Measurements from ENCODE around the gene NPLOC4. TPM values are rescaled to one million over a fixed set of nuclear protein-coding genes. Genes with fewer than 3 reads are reported as not detected.
"Not testable (repeated sequence)": the region's sequence is repeated elsewhere in the genome, so short reads cannot be mapped to it uniquely, and the experiment has no call there.

Gene NPLOC4
- total and polyA plus RNA-seq, 2 experiments from 2014 or later = 51.4 to 64.6 TPM

DNA sequence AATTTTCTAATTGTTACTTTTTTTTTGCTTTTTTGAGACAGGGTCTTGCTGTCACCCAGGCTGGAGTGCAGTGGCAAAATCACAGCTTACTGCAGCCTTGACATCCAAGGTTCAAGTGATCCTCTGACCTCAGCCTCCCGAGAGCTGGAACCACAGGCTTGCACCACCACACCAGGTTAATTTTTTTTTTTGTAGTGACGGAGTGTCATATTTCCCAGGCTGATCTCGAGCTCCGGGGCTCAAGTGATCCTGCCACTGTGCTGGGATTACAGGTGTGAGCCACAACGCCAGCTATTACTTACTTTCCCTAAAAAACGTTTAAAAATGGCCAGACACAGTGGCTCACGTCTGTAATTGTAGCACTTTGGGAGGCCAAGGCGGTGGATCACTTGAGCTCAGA is 6.6 kb downstream of the NPLOC4 start:
- H3K27ac ChIP-seq = no peak overlapping the region
- no peak overlapping the region for H3K9ac ChIP-seq
- no peaks in the 10 kb centered on the region for H3K9me3 ChIP-seq (ENCODE audit: low read depth)
- no peak overlapping the region for H3K4me3 ChIP-seq
- DNase-seq = no peak
- H3K9me2 ChIP-seq (ENCODE audit: insufficient read depth) = no peaks in the 10 kb centered on the region
- H2AFZ ChIP-seq = no peak overlapping the region
- in situ Hi-C loops (cut with MboI) = no loop called here
- WGBS, 2 experiments (ENCODE audit: low coverage in 1 of 2, low lambda C conversion rate in 2 of 2, missing lambda C conversion rate in 2 of 2) = 85 to 88% methylated on average over 8 of the region's 8 CpGs
- H3K4me2 ChIP-seq (ENCODE audit: unreplicated experiment) = no peak overlapping the region
- peaks cover 11% of the 10 kb centered on the region for H3K4me1 ChIP-seq (ENCODE audit: insufficient read depth)
- TF ChIP-seq EZH2 (IDR thresholded peaks at IDR 0.05; ENCODE audit: insufficient read depth, poor library complexity, severe bottlenecking) (no peak), EZH2phosphoT487 (IDR thresholded peaks at IDR 0.05; ENCODE audit: insufficient read depth, low read depth) (no peak)
- H4K20me1 ChIP-seq (ENCODE audit: insufficient read depth) = peaks cover 3% of the 10 kb centered on the region
- no peaks in the 10 kb centered on the region for H3K27me3 ChIP-seq (replicated peaks; ENCODE audit: insufficient read depth)
- peaks cover 94% of the 10 kb centered on the region for H3K79me2 ChIP-seq (ENCODE audit: insufficient read depth)
- H3K36me3 ChIP-seq (ENCODE audit: low read depth) = peaks cover 41% of the 10 kb centered on the region
- H3F3A ChIP-seq (ENCODE audit: insufficient read depth) = peaks cover 8% of the 10 kb centered on the region

DNA sequence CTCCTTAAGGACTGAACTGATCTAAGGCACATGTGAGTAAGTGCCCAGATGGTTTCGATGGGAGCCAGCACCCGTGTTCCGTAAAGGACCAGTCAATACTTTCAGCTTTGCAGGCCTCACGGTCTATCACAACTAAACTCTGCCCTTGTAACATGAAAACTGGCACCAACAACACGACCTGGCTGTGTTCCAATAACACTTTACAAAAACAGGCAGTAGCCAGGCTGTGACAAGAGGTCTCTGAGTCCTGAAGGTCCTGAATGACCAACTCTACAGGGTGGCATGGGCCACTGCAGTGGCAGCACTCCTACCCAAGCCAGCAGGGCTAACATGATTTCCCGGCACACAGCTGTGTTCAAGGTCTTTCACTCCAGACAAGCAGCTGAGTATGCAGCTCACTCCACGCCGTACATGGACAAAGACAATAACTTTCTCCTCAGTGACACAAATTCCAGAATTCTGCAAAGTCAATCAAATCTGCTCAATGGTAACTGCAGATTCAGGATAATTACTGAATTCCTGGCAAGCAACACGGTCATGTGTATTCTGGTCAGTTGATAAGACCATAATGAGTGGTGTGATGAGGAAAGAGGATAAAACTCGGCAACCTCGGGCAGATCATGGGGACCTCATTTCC is 15.3 kb downstream of the NPLOC4 start:
- Histone ChIP-seq H3K27ac (no peak overlapping the region), H4K20me1 (ENCODE audit: insufficient read depth) (no peaks in the 10 kb centered on the region), H3K27me3 (replicated peaks; ENCODE audit: insufficient read depth) (no peaks in the 10 kb centered on the region), H3K4me2 (ENCODE audit: unreplicated experiment) (no peak overlapping the region), H3K9me3 (ENCODE audit: low read depth) (no peaks in the 10 kb centered on the region), H3K9ac (no peak overlapping the region), H3K9me2 (ENCODE audit: insufficient read depth) (no peaks in the 10 kb centered on the region), H3F3A (ENCODE audit: insufficient read depth) (peaks cover 7% of the 10 kb centered on the region; the same call in 1 of the 2 replicates), H3K79me2 (ENCODE audit: insufficient read depth) (peaks cover 96% of the 10 kb centered on the region), H3K4me1 (ENCODE audit: insufficient read depth) (no peaks in the 10 kb centered on the region), H3K4me3 (no peak overlapping the region), H2AFZ (no peak overlapping the region), H3K36me3 (ENCODE audit: low read depth) (peaks cover 44% of the 10 kb centered on the region)
- DNase-seq = no peak
- in situ Hi-C loops (cut with MboI) = no loop called here
- TF ChIP-seq EZH2 (IDR thresholded peaks at IDR 0.05; ENCODE audit: insufficient read depth, poor library complexity, severe bottlenecking) (no peak), EZH2phosphoT487 (IDR thresholded peaks at IDR 0.05; ENCODE audit: insufficient read depth, low read depth) (no peak)
- 87 to 92% methylated on average over 11 of the region's 11 CpGs for WGBS, 2 experiments (ENCODE audit: low coverage in 1 of 2, low lambda C conversion rate in 2 of 2, missing lambda C conversion rate in 2 of 2)

DNA sequence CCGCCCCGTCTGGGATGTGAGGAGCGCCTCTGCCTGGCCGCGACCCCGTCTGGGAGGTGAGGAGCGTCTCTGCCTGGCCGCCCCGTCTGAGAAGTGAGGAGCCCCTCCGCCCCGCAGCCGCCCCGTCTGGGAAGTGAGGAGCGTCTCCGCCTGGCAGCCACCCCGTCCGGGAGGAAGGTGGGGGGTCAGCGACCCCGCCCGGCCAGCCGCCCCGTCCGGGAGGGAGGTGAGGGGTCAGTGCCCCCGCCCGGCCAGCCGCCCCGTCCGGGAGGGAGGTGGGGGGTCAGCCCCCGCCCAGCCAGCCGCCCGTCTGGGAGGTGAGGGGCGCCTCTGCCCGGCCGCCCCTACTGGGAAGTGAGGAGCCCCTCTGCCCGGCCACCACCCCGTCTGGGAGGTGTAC is 18.6 kb downstream of the NPLOC4 start:
- H3K9me2 ChIP-seq (ENCODE audit: insufficient read depth); H3K9ac ChIP-seq; H2AFZ ChIP-seq; H3K27ac ChIP-seq; H3K9me3 ChIP-seq (ENCODE audit: low read depth); H3K4me2 ChIP-seq (ENCODE audit: unreplicated experiment); H3K27me3 ChIP-seq (replicated peaks; ENCODE audit: insufficient read depth); H4K20me1 ChIP-seq (ENCODE audit: insufficient read depth); H3K4me3 ChIP-seq; in situ Hi-C loops (cut with MboI); DNase-seq: not testable (repeated sequence)
- H3K4me1 ChIP-seq (ENCODE audit: insufficient read depth) = peaks cover 18% of the 10 kb centered on the region
- peaks cover 27% of the 10 kb centered on the region for H3K36me3 ChIP-seq (ENCODE audit: low read depth)
- H3F3A ChIP-seq (ENCODE audit: insufficient read depth) = peaks cover 24% of the 10 kb centered on the region
- H3K79me2 ChIP-seq (ENCODE audit: insufficient read depth) = peaks cover 97% of the 10 kb centered on the region
- whole genome bisulfite sequencing, 2 experiments (ENCODE audit: low coverage in 1 of 2, low lambda C conversion rate in 2 of 2, missing lambda C conversion rate in 2 of 2) = 94% methylated on average over 35 of the region's 36 CpGs; no CpG with 5 or more reads in 1 of the 2 experiments

DNA sequence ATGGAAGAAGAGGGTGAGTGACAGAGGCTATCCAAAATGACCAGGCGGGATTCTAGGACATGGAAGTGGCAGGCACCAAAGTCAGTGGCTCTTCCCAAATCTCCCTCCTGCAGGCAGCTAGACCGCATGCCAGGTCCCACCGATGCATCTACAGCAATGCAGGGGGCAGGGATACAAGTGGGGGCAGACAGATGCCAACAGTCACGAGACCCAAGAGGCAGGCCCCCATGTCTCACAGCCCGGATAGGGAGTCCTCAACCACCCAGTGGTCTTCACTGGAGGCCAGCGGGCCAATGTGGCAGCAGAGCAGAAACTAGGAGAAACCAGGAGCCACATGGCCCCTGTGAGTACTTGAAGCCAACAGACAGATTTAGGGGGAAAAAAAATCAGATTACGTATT is 20.0 kb downstream of the NPLOC4 start:
- in situ Hi-C loops (cut with MboI) = no loop called here

More for the DNA sequence above, 20.0 kb downstream of the NPLOC4 start:
- H3K9me2 ChIP-seq (ENCODE audit: insufficient read depth) = no peaks in the 10 kb centered on the region
- peaks cover 23% of the 10 kb centered on the region for H3K36me3 ChIP-seq (ENCODE audit: low read depth)
- no peak overlapping the region for H3K9ac ChIP-seq
- TF ChIP-seq EZH2phosphoT487 (IDR thresholded peaks at IDR 0.05; ENCODE audit: insufficient read depth, low read depth) (no peak), EZH2 (IDR thresholded peaks at IDR 0.05; ENCODE audit: insufficient read depth, poor library complexity, severe bottlenecking) (no peak)
- WGBS, 2 experiments (ENCODE audit: low coverage in 1 of 2, low lambda C conversion rate in 2 of 2, missing lambda C conversion rate in 2 of 2) = 97 to 100% methylated on average over 7 of the region's 7 CpGs
- no peak for DNase-seq
- peaks cover 97% of the 10 kb centered on the region for H3K79me2 ChIP-seq (ENCODE audit: insufficient read depth)
- H3K27ac ChIP-seq = no peak overlapping the region
- no peaks in the 10 kb centered on the region for H3K9me3 ChIP-seq (ENCODE audit: low read depth)
- no peak overlapping the region for H3K4me3 ChIP-seq
- H3F3A ChIP-seq (ENCODE audit: insufficient read depth) = peaks cover 20% of the 10 kb centered on the region
- H3K4me2 ChIP-seq (ENCODE audit: unreplicated experiment) = no peak overlapping the region
- H3K27me3 ChIP-seq (replicated peaks; ENCODE audit: insufficient read depth) = no peaks in the 10 kb centered on the region
- H4K20me1 ChIP-seq (ENCODE audit: insufficient read depth) = peaks cover 3% of the 10 kb centered on the region; the same call in 1 of the 2 replicates
- H2AFZ ChIP-seq = no peak overlapping the region
- H3K4me1 ChIP-seq (ENCODE audit: insufficient read depth) = peaks cover 18% of the 10 kb centered on the region

All from GM23248 (cell line).